ENCODE results near the gene DLG2. TPM values are rescaled to one million over a fixed set of nuclear protein-coding genes. Genes with fewer than 3 reads are reported as not detected.

DLG2 gene
- total and polyA plus RNA-seq, 2 of the 8 experiments (the other 6 are each of a cell fraction or from before 2014, with no cell fraction given) = 1.7 to 14.3 TPM

DNA sequence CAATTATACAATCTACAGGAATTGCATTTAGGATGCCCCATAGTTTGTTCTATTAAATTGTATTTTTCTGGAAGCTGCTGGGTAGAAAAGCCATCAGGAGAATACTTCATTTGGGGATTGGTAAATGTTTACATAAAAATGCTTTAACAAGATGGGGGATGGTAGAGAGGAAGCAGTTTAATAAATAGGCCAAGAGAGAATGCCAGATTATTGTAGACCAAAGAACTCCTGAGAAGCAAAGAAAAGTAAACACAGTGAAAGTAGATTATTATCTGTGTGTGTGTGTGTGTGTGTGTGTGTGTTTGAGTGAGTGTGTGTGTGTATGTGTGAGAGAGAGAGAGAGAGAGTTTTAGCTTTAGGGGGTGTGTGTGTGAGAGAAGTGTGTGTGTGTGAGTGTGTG lies 1520.6 kb downstream of the DLG2 start (continued):
- TF ChIP-seq, protein P1, sequence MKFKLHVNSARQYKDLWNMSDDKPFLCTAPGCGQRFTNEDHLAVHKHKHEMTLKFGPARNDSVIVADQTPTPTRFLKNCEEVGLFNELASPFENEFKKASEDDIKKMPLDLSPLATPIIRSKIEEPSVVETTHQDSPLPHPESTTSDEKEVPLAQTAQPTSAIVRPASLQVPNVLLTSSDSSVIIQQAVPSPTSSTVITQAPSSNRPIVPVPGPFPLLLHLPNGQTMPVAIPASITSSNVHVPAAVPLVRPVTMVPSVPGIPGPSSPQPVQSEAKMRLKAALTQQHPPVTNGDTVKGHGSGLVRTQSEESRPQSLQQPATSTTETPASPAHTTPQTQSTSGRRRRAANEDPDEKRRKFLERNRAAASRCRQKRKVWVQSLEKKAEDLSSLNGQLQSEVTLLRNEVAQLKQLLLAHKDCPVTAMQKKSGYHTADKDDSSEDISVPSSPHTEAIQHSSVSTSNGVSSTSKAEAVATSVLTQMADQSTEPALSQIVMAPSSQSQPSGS (IDR thresholded peaks at IDR 0.05; ENCODE audit: low read length) = no peak
- no peak for TF ChIP-seq POLR2A (IDR thresholded peaks at IDR 0.05; ENCODE audit: control extremely low read depth in 1 of 2, low read depth in 2 of 2, low read length in 2 of 2)
- TF ChIP-seq TBP (IDR thresholded peaks at IDR 0.05; ENCODE audit: low read depth, low read length) = no peak
- TF ChIP-seq SIN3A (conservative IDR thresholded peaks at IDR 0.05 in 1 of 2, IDR thresholded peaks at IDR 0.05 in 1 of 2; ENCODE audit: low read depth in 1 of 2, low read length in 2 of 2) = no peak
